CD4-positive, alpha-beta T cell treated with Interleukin-17A for 4 hours (primary cell): Measurements from ENCODE around the gene CNTFR.

Experiments used
- DNase-seq: peaks from one replicate; pipeline ENCODE4 v3.0.0-alpha.2; 2020; ENCODE audit warnings: mixed read lengths

The CNTFR gene

GRCh38 chr9:34590381-34591247 lies 1.1 kb upstream of the CNTFR start:
- DNase-seq, result no peak

DNA sequence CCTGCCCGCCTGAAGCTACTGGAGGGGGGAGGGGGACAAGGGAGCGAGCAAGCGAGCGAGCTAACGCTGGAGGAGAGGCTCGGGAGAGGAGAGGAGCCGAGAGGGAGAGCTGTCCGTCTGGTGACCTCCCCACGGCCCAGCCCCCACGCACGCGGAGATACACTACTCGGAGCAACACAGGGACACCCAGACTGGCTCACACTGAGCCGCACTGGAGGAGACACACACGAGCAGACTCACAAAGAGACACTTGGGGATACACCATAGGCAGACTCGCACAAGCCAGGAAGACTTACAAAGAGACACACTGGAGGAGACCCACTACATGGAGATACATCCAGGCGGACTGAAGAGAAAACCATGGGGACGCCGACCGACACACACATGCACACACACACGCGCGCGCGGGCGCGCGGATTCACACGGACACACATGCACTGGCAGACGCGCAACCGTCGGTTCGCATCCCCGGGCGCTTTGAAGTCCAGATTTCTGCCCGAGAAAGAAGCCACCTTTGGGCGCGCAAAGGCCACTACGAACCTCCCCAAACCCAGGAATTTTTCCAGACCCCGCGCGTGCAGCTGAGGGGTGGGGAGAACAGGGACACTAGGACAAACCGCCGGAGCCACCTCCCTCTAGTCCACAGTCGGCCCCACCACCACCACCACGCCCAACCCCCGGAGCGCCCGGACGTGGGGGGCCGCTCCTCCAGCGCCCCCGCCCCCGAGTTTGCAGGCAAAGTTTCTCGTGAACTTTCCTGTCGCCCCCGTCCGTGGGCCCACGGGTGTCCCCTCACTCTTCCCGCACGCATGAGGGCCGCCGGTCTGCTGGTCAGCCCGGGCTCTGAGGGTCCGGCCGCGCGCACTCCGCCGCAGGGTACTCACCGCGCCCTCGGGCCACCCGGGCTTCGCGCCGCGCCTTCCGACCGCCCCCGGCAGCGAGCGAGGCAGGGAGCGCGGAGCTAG lies 571 bp downstream of the CNTFR start:
- no peak for DNase-seq

- DNase-seq, result no peak
Observed at GRCh38 chr9:34587271-34587670, 2.3 kb downstream of the CNTFR start.

- no peak for DNase-seq
Observed at GRCh38 chr9:34585946-34586669, 3.4 kb downstream of the CNTFR start.

DNA sequence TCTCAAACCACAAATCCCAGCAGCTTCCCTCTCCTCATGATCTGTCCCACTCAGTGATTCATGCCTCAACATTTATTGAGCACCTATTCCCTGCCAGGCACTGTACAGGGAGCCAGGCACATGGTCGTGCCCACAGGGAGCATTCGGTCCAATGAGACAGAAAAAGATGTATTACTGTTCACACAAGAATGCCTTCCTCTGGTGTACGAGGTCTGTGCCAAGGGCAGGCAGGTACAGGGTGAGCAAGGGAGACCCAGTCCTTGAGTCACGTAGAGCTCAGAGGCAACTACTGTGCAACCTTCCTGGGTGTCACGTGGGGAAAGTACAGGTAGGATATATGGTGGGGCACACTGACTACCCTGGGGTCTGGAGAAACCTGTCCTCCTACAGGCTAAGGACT lies 4.6 kb downstream of the CNTFR start:
- DNase-seq, result no peak

GRCh38 chr9:34582787-34583186 lies 6.7 kb downstream of the CNTFR start:
- no peak for DNase-seq

GRCh38 chr9:34581318-34581717 lies 8.2 kb downstream of the CNTFR start:
- DNase-seq, result no peak

- no peak for DNase-seq
Observed at GRCh38 chr9:34580358-34580757, 9.2 kb downstream of the CNTFR start.

DNA sequence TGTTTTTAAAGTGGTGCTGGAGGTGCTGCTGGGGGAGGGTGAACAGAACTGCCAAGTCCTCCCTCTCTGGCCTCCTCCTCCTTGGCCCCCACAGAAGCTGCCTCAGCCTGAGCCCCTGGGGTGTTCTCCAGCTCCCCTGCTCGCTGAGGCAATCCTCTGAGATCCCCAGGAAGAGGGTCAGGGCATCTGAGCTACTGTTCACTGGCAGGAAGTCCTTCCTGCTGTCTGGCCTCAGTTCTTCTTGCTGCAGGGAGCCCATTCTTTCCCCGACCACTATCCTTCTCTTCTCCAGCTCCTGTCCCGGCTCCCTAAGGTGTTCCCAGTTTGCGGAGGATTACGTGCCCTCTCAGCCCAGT lies 9.7 kb downstream of the CNTFR start:
- DNase-seq, result no peak

GRCh38 chr9:34579104-34579807 lies 10.3 kb downstream of the CNTFR start:
- DNase-seq, result no peak

DNA sequence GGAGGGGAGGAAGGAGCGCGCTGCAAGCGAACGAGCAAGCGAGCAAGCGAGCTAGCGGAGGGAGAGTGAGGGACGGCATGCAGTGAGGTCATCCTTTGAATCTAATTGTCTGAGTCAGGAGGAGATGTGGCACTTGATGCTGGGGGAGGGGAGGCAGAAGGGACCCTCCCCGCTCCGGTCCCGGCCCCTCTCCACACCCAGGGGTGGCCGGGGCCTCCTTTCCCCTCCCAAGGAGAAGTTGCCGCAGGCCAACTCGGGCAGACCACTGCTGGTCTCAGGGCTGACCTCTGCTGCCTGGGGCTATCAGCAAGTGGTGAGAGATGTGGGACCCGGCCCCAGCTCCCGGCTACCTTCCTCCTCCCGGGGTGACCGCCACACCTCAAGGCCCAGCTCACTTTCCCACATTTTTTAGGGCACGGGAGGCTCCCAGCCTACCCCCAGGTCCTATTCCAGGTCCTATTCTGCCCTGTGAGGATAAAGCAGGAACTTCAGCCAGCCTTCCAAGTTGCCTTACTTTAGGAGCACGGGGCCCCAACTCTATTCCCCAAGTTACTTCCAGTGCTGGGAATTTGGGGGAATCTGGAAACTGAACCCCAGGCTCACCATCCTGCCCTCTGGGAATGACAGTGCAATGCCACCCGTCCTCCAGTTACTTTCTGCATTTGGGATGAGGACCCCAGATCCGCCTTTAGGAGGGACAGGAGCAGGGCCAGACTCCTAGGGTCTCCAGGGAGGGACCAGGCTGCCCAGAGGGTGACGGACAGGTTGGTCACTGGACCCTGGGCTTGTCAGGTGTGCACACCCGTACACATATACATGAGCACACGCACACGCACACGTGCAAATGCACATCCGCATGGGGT lies 11.1 kb downstream of the CNTFR start:
- peak; percentile 11 for DNase-seq

GRCh38 chr9:34577400-34578240 lies 11.9 kb downstream of the CNTFR start:
- DNase-seq, result no peak

DNA sequence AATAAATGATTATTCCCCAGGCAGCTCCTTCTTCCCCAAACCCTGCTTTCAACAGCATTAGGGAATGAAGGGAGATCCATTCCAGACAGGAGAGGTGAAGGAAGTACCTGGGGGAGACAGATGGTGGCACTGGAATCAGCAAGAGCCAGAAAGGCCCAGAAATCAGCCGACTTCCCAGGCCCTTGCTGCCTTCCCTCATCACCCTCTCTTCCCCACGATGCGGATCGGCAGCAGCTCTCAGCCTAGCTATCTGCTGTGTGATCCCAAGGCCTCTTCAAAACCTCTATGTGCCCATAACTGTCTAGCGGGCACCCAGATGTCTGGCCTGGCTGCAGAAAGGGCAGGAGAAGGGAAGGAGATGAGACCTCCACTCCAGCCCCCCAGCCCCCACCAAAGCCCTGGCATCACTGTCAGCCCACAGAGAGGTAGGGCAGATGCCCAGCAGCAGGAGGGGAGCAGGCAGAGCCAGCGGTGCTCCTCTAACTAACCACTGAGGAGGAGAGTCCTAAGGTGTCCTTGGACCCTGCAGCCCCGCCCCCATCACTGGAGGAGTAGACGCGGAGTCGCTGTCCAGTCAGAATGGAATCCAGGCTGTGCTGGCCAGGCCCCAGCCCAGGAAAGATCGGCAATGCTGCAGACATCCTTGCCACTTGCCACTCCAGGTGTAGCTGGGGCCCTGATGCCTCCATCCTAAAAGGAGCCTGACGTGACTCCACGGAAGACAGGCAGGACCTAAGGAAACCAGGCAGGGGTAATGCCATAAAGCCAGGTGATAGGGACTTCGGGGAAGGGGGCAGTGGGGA lies 12.7 kb downstream of the CNTFR start:
- DNase-seq, result no peak

GRCh38 chr9:34575862-34576596 lies 13.5 kb downstream of the CNTFR start:
- DNase-seq, result no peak

DNA sequence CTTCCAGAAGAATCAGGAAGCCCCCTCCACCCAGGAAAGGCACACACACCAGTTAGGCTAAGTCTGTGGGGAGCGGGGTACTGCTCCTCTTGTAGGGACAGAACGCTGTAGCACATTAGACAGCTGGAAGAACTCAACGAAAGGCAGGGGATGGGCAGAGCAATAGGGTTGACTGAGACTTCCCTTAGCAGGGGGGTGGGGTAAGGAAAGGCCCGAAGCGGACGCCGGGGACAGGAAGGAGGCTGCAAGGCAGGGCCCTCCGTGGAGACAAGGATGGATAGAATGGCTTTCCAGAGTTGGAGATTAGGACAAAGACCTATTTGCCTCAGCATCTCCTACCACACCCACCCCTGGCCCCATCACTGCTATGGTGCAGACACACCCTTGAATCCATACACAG lies 14.3 kb downstream of the CNTFR start:
- DNase-seq, result no peak

DNA sequence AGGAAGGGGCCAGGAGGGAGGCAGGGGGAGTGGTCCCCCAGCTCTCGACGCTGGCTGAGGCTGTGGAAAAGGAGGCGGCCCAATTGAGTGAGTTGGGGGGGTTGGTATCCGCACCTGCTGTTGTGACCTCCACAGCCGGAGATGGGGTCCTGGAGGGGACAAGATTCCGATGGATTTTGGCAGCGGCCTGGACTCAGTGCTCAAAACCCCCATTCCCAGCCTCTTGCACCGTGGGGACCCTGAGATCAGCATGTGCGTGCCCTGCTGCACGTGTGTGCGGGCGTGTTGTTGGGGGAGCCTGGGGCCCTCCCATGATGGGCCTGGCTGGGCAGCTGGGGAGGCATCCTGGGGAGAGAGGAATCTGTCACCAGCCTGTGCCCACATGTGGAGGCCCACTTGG lies 15.0 kb downstream of the CNTFR start:
- DNase-seq, result no peak

DNA sequence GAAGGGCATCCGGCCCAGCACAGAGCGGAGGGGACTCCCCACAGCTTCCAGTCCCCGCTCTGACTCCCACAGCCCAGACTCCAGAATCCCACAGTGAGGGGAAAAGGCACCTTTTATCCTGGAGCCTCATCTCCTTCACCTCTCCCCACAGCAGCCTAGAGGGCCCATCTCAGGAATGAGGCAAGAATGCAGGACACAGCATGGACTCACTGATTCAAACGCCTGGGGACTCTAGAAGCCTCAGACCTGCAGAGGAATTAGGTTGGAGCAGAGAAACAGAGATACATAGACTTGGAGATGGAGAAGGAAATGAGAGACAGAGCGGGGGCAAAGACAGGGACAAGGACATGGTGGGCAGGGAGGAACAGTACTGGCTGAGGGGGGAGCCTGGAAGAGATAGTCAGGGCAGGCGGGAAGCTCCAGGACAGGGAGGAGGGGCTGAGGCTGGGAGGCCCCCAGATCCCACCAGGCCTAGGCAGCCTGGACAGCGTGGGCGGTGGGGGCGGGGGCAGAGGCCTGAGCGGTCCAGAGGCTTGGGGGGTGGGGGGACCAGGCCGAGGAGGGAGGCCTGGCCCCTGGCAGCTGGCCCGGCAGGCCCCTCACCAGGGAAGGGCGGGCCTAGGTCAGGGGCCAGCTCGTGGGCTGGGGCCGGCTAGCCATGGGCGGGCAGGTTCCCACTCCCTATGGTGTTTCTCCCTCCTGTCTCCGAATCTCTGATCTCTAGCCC lies 15.8 kb downstream of the CNTFR start:
- DNase-seq, result no peak

GRCh38 chr9:34572628-34573027 lies 16.9 kb downstream of the CNTFR start:
- DNase-seq, result no peak
